Common myeloid progenitor, CD34-positive (primary cell): ENCODE data around the gene FBXW8.

Source experiments
- CTCF ChIA-PET: fragments of 350-600 bp; sonication (Branson Sonifier 250); formaldehyde crosslinking; loops from one replicate; lab custom pipeline; 2021; ENCODE audit warnings: antibody characterized with exemption; lab: Charles Lee
- POLR2A ChIA-PET: fragments of 350-600 bp; sonication (Branson Sonifier 250); formaldehyde crosslinking; loops from one replicate; lab custom pipeline; 2021; ENCODE audit warnings: antibody characterized with exemption; lab: Charles Lee
- DNase-seq, 3 donors: peaks; one replicate each; pipeline versions ENCODE4 v3.0.0 to v3.0.0-alpha.2; 2013
- H3K27ac ChIP-seq, 2 experiments: 1 replicate in 1 of 2; 2 replicates in 1 of 2; pipeline ENCODE4 v1.7.0; 2013; ENCODE audit warnings: inconsistent platforms in 2 of 2, low read length in 2 of 2, mild to moderate bottlenecking in 2 of 2, low read depth in 1 of 2, moderate library complexity in 1 of 2; ENCODE audit not compliant: severe bottlenecking in 2 of 2, insufficient read depth in 1 of 2, poor library complexity in 1 of 2
- H3K27me3 ChIP-seq, 5 experiments: replicated peaks in 2 of 5; 1 replicate in 3 of 5; 2 replicates in 2 of 5; pipeline versions ENCODE4 v1.6.1 to v1.7.0; 2013; ENCODE audit warnings: low read length in 4 of 5, mild to moderate bottlenecking in 2 of 5, moderate library complexity in 2 of 5, inconsistent platforms in 1 of 5; ENCODE audit not compliant: insufficient read depth in 5 of 5, control insufficient read depth in 4 of 5
- H3K36me3 ChIP-seq, 4 experiments: 1 replicate in 2 of 4; 2 replicates in 2 of 4; pipeline versions ENCODE4 v1.6.1 to v1.7.0; 2013; ENCODE audit warnings: low read length in 3 of 4, control low read depth in 1 of 4, mild to moderate bottlenecking in 1 of 4; ENCODE audit not compliant: control insufficient read depth in 4 of 4, insufficient read depth in 4 of 4
- H3K4me1 ChIP-seq, 4 experiments: 1 replicate in 3 of 4; 2 replicates in 1 of 4; pipeline versions ENCODE4 v1.6.1 to v1.7.1; 2013; ENCODE audit warnings: low read length in 3 of 4, mild to moderate bottlenecking in 3 of 4, control low read depth in 1 of 4, inconsistent platforms in 1 of 4, moderate library complexity in 1 of 4; ENCODE audit not compliant: control insufficient read depth in 4 of 4, insufficient read depth in 4 of 4; ENCODE audit errors: control extremely low read depth in 1 of 4
- H3K4me3 ChIP-seq, 7 experiments: 1 replicate in 4 of 7; 2 replicates in 3 of 7; pipeline versions ENCODE4 v1.5.1 to v1.7.0; 2013; ENCODE audit warnings: mild to moderate bottlenecking in 7 of 7, low read length in 6 of 7, moderate library complexity in 6 of 7, inconsistent platforms in 2 of 7, low read depth in 2 of 7, control low read depth in 1 of 7; ENCODE audit not compliant: insufficient read depth in 4 of 7, control insufficient read depth in 1 of 7; ENCODE audit errors: extremely low read depth in 1 of 7
- H3K9me3 ChIP-seq, 5 experiments: 1 replicate in 4 of 5; 2 replicates in 1 of 5; pipeline versions ENCODE4 v1.6.1 to v1.7.1; 2013; ENCODE audit warnings: low read length in 4 of 5, mild to moderate bottlenecking in 2 of 5, inconsistent platforms in 1 of 5, low read depth in 1 of 5, moderate library complexity in 1 of 5; ENCODE audit not compliant: control insufficient read depth in 4 of 5, insufficient read depth in 2 of 5; ENCODE audit errors: control extremely low read depth in 1 of 5
- WGBS: methylation state at CpG from one replicate; pipeline ENCODE4 v1.1.5; 2013; ENCODE audit not compliant: insufficient coverage; 5-methylcytosine and 5-hydroxymethylcytosine counted together

FBXW8 gene

GRCh38 chr12:116941188-116941587 is 30.4 kb downstream of the FBXW8 start:
- peaks cover 5 to 35% (median 17%) of the 10 kb centered on the region in 4 experiments for H3K36me3 ChIP-seq
- no peaks in the 10 kb centered on the region for H3K27me3 ChIP-seq
- H3K27ac ChIP-seq, result no peak overlapping the region
- no peaks in the 10 kb centered on the region for H3K4me1 ChIP-seq
- CTCF ChIA-PET, result interaction anchor here (1.0 kb wide), 1 partner anchor 22 kb away, joined by 3 read pairs; no protein-coding TSS in a partner anchor
- DNase-seq, result no peak
- 100% methylated on average over 5 of the region's 5 CpGs for WGBS
- POLR2A ChIA-PET, result no interaction called here
- no peak overlapping the region for H3K4me3 ChIP-seq
- peaks cover 2 to 16% (median 13%) of the 10 kb centered on the region in 5 experiments for H3K9me3 ChIP-seq

GRCh38 chr12:116943419-116944372 is 32.9 kb downstream of the FBXW8 start:
- WGBS, result 91% methylated on average over 6 of the region's 6 CpGs
- peaks cover 2 to 16% (median 13%) of the 10 kb centered on the region in 5 experiments for H3K9me3 ChIP-seq
- ChIA-PET CTCF (interaction anchor here (1.3 kb wide), 1 partner anchor 16 kb away, joined by 3 read pairs; no protein-coding TSS in a partner anchor), POLR2A (no interaction called here)
- no peak overlapping the region for H3K27ac ChIP-seq
- no peak for DNase-seq
- H3K4me3 ChIP-seq, result no peak overlapping the region
- H3K4me1 ChIP-seq, result no peaks in the 10 kb centered on the region
- peaks cover 13 to 39% (median 23%) of the 10 kb centered on the region in 4 experiments for H3K36me3 ChIP-seq
- no peaks in the 10 kb centered on the region for H3K27me3 ChIP-seq

- Histone ChIP-seq H3K9me3 (peaks cover 2 to 16% (median 13%) of the 10 kb centered on the region in 5 experiments), H3K36me3 (peaks cover 22 to 52% (median 33%) of the 10 kb centered on the region in 4 experiments), H3K4me3 (no peak overlapping the region), H3K27me3 (no peaks in the 10 kb centered on the region), H3K4me1 (no peaks in the 10 kb centered on the region), H3K27ac (no peak overlapping the region)
- POLR2A ChIA-PET, result no interaction called here
- DNase-seq, result no peak
- CTCF ChIA-PET, result no interaction called here
- WGBS, result 98% methylated on average over 6 of the region's 9 CpGs
Measured at GRCh38 chr12:116945886-116946550, 35.3 kb downstream of the FBXW8 start.

GRCh38 chr12:116948298-116948697 is 37.5 kb downstream of the FBXW8 start:
- ChIA-PET CTCF (interaction anchor here (1.6 kb wide), 1 partner anchor 9 kb away, joined by 5 read pairs; no protein-coding TSS in a partner anchor), POLR2A (no interaction called here)
- Histone ChIP-seq H3K36me3 (peaks cover 22 to 48% (median 36%) of the 10 kb centered on the region in 4 experiments), H3K27ac (no peak overlapping the region), H3K27me3 (no peaks in the 10 kb centered on the region), H3K4me3 (no peak overlapping the region), H3K4me1 (no peaks in the 10 kb centered on the region), H3K9me3 (peaks cover 2 to 10% (median 3%) of the 10 kb centered on the region in 5 experiments)
- DNase-seq, result no peak
- WGBS, result no CpG with 5 or more reads among the region's 2 CpGs

- Histone ChIP-seq H3K27me3 (no peaks in the 10 kb centered on the region), H3K4me1 (no peaks in the 10 kb centered on the region), H3K9me3 (no peaks in the 10 kb centered on the region), H3K4me3 (no peak overlapping the region), H3K27ac (no peak overlapping the region), H3K36me3 (peaks cover 21 to 39% (median 26%) of the 10 kb centered on the region in 4 experiments)
- no peak for DNase-seq
- over 99% methylated on average over 15 of the region's 15 CpGs for WGBS
- CTCF ChIA-PET, result no interaction called here
- POLR2A ChIA-PET, result no interaction called here
Measured at GRCh38 chr12:116950628-116951325, 40.0 kb downstream of the FBXW8 start.

- H3K27ac ChIP-seq, result no peak overlapping the region
- 89% methylated on average over 9 of the region's 13 CpGs for WGBS
- H3K4me3 ChIP-seq, result no peak overlapping the region
- H3K4me1 ChIP-seq, result no peaks in the 10 kb centered on the region
- peaks cover 5 to 17% (median 7%) of the 10 kb centered on the region in 4 experiments for H3K36me3 ChIP-seq
- no peaks in the 10 kb centered on the region for H3K9me3 ChIP-seq
- H3K27me3 ChIP-seq, result no peaks in the 10 kb centered on the region
- POLR2A ChIA-PET, result no interaction called here
- CTCF ChIA-PET, result no interaction called here
- no peak for DNase-seq
Measured at GRCh38 chr12:116954710-116955381, 44.1 kb downstream of the FBXW8 start.
